ENCODE results near the gene RDH16. TPM values are rescaled to one million over a fixed set of nuclear protein-coding genes. Genes with fewer than 3 reads are reported as not detected.

Gene RDH16
- total RNA-seq, 1 experiment from 2014 or later, result 0.59 TPM

DNA sequence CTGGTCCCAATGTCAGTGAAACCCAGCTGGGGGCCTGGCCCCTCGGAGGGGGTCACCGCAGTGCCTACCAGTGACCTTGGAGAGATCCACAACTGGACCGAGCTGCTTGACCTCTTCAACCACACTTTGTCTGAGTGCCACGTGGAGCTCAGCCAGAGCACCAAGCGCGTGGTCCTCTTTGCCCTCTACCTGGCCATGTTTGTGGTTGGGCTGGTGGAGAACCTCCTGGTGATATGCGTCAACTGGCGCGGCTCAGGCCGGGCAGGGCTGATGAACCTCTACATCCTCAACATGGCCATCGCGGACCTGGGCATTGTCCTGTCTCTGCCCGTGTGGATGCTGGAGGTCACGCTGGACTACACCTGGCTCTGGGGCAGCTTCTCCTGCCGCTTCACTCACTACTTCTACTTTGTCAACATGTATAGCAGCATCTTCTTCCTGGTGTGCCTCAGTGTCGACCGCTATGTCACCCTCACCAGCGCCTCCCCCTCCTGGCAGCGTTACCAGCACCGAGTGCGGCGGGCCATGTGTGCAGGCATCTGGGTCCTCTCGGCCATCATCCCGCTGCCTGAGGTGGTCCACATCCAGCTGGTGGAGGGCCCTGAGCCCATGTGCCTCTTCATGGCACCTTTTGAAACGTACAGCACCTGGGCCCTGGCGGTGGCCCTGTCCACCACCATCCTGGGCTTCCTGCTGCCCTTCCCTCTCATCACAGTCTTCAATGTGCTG lies 38.0 kb upstream of the RDH16 start:
- no peak for ATAC-seq
- BruUV-seq (replicated peaks), result no TSS peak
- CTCF ChIA-PET, result no interaction called here
- TF ChIP-seq TCF7L2 (IDR thresholded peaks at IDR 0.05; ENCODE audit: borderline replicate concordance, extremely low read depth, insufficient read depth, insufficient read length), result no peak
- no peak for TF ChIP-seq CBX3 (IDR thresholded peaks at IDR 0.05; ENCODE audit: low read depth)
- no peak for TF ChIP-seq YY1 (IDR thresholded peaks at IDR 0.05; ENCODE audit: extremely low read depth, insufficient replicate concordance, low read depth, low read length)
- no peak for TF ChIP-seq SIN3A (IDR thresholded peaks at IDR 0.05; ENCODE audit: low read depth)
- no peak for TF ChIP-seq ZNF274 (IDR thresholded peaks at IDR 0.05; ENCODE audit: low read depth, low read length)
- H2AFZ ChIP-seq (ENCODE audit: low read depth, low read length, poor library complexity, severe bottlenecking), result no peak overlapping the region
- H3K9me2 ChIP-seq (ENCODE audit: insufficient read depth), result no peaks in the 10 kb centered on the region
- no peaks in the 10 kb centered on the region for H4K20me1 ChIP-seq (ENCODE audit: insufficient read depth)
- H3K4me3 ChIP-seq (replicated peaks in 1 of 2; ENCODE audit: low read depth in 1 of 2, low read length in 2 of 2), result no peak overlapping the region
- 0 out of 4 replicates have a peak, but pooled peaks cover 3 to 4% of the 10 kb centered on the region in 2 experiments for H3K4me1 ChIP-seq (ENCODE audit: control insufficient read depth in 1 of 2, insufficient read depth in 2 of 2, low read length in 2 of 2)
- no peak overlapping the region for H3K9ac ChIP-seq (ENCODE audit: low read length)
- POLR2A ChIA-PET, result no interaction called here
- no peaks in the 10 kb centered on the region for H3K9me3 ChIP-seq (ENCODE audit: control insufficient read depth in 1 of 2, insufficient read depth in 1 of 2, low read depth in 1 of 2, low read length in 2 of 2)
- H3K36me3 ChIP-seq (ENCODE audit: control insufficient read depth in 1 of 2, insufficient read depth in 2 of 2, low read length in 2 of 2), result peaks cover 5% of the 10 kb centered on the region in 2 experiments; a peak in 1 of 4 replicates
- DNase-seq (ENCODE audit: low read depth, low spot score), result no peak
- RAD21 ChIA-PET (ENCODE audit: low non-redundant PET in 1 of 2, low total read pairs in 2 of 2, uncharacterized antibody in 2 of 2, unreplicated experiment in 2 of 2), result no interaction called here
- no peak overlapping the region for H3K27ac ChIP-seq (ENCODE audit: low read depth, low read length)
- H3K27me3 ChIP-seq (ENCODE audit: insufficient read depth, low read length), result no peaks in the 10 kb centered on the region
- H3K79me2 ChIP-seq (ENCODE audit: insufficient read depth, low read length), result peaks cover 5% of the 10 kb centered on the region; the same call in 1 of the 2 replicates
- intact Hi-C loops (cut with micrococcal nuclease), result no loop called here
- no peak overlapping the region for H3K4me2 ChIP-seq (ENCODE audit: low read length)

DNA sequence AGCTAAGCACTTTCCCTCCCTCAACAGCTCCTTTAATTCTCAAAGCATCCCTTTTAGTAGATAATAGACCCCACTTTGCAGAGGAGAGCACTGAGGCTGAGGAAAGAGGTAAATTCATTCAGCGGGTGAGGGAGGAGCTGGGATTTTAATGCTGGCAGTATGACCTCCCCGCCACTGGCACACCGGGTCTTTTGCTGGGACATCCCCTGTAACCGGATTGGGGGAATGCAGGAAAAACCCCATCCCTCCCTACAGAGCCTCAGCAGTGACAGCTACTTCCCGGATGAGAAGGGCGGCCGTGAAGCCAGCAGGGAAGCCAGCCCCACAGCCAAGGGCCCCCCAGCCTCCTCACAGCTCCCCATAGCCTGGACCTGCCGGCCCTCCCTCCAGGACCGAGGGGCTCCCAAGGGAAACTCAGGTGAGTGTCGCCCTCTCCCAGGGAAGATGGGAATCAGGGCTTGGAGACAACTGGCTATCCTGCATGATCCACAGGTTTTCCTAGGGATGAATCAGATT lies 36.9 kb upstream of the RDH16 start:
- Histone ChIP-seq H3K4me2 (ENCODE audit: low read length) (no peak overlapping the region), H3K9me3 (ENCODE audit: control insufficient read depth in 1 of 2, insufficient read depth in 1 of 2, low read depth in 1 of 2, low read length in 2 of 2) (no peaks in the 10 kb centered on the region), H3K36me3 (ENCODE audit: control insufficient read depth in 1 of 2, insufficient read depth in 2 of 2, low read length in 2 of 2) (peaks cover 0 to 5% of the 10 kb centered on the region in 2 experiments; a peak in 1 of 4 replicates), H3K4me3 (replicated peaks in 1 of 2; ENCODE audit: low read depth in 1 of 2, low read length in 2 of 2) (no peak overlapping the region), H3K27ac (ENCODE audit: low read depth, low read length) (no peak overlapping the region), H3K9ac (ENCODE audit: low read length) (no peak overlapping the region), H3K9me2 (ENCODE audit: insufficient read depth) (no peaks in the 10 kb centered on the region), H4K20me1 (ENCODE audit: insufficient read depth) (no peaks in the 10 kb centered on the region), H2AFZ (ENCODE audit: low read depth, low read length, poor library complexity, severe bottlenecking) (no peak overlapping the region), H3K4me1 (ENCODE audit: control insufficient read depth in 1 of 2, insufficient read depth in 2 of 2, low read length in 2 of 2) (0 out of 4 replicates have a peak, but pooled peaks cover 3 to 4% of the 10 kb centered on the region in 2 experiments), H3K79me2 (ENCODE audit: insufficient read depth, low read length) (no peaks in the 10 kb centered on the region; the same call in 1 of the 2 replicates), H3K27me3 (ENCODE audit: insufficient read depth, low read length) (no peaks in the 10 kb centered on the region)
- no TSS peak for BruUV-seq (replicated peaks)
- ChIA-PET POLR2A (no interaction called here), RAD21 (ENCODE audit: low non-redundant PET in 1 of 2, low total read pairs in 2 of 2, uncharacterized antibody in 2 of 2, unreplicated experiment in 2 of 2) (no interaction called here), CTCF (interaction anchor here (1.1 kb wide), 2 partner anchors 14 to 154 kb away, joined by 3 read pairs; no protein-coding TSS in a partner anchor)
- no peak for ATAC-seq
- no peak for DNase-seq (ENCODE audit: low read depth, low spot score)
- intact Hi-C loops (cut with micrococcal nuclease), result no loop called here
- TF ChIP-seq POLR2A (IDR thresholded peaks at IDR 0.05; ENCODE audit: borderline replicate concordance, extremely low read depth, insufficient read depth, insufficient read length) (no peak), SIN3A (IDR thresholded peaks at IDR 0.05; ENCODE audit: low read depth) (no peak), RAD21 (IDR thresholded peaks at IDR 0.05; ENCODE audit: low read depth) (no peak), JUND (IDR thresholded peaks at IDR 0.05) (no peak), SP1 (IDR thresholded peaks at IDR 0.05; ENCODE audit: low read depth) (no peak), FOSL1 (IDR thresholded peaks at IDR 0.05; ENCODE audit: low read depth) (no peak), EZH2phosphoT487 (IDR thresholded peaks at IDR 0.05; ENCODE audit: borderline replicate concordance) (no peak), CEBPB (IDR thresholded peaks at IDR 0.05; ENCODE audit: low read depth) (no peak), EGR1 (IDR thresholded peaks at IDR 0.05; ENCODE audit: low read depth) (no peak)
- TF ChIP-seq, protein P1, sequence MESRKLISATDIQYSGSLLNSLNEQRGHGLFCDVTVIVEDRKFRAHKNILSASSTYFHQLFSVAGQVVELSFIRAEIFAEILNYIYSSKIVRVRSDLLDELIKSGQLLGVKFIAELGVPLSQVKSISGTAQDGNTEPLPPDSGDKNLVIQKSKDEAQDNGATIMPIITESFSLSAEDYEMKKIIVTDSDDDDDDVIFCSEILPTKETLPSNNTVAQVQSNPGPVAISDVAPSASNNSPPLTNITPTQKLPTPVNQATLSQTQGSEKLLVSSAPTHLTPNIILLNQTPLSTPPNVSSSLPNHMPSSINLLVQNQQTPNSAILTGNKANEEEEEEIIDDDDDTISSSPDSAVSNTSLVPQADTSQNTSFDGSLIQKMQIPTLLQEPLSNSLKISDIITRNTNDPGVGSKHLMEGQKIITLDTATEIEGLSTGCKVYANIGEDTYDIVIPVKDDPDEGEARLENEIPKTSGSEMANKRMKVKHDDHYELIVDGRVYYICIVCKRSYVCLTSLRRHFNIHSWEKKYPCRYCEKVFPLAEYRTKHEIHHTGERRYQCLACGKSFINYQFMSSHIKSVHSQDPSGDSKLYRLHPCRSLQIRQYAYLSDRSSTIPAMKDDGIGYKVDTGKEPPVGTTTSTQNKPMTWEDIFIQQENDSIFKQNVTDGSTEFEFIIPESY (IDR thresholded peaks at IDR 0.05; ENCODE audit: extremely low read depth, insufficient replicate concordance, low read length), result no peak
- TF ChIP-seq, protein P2, sequence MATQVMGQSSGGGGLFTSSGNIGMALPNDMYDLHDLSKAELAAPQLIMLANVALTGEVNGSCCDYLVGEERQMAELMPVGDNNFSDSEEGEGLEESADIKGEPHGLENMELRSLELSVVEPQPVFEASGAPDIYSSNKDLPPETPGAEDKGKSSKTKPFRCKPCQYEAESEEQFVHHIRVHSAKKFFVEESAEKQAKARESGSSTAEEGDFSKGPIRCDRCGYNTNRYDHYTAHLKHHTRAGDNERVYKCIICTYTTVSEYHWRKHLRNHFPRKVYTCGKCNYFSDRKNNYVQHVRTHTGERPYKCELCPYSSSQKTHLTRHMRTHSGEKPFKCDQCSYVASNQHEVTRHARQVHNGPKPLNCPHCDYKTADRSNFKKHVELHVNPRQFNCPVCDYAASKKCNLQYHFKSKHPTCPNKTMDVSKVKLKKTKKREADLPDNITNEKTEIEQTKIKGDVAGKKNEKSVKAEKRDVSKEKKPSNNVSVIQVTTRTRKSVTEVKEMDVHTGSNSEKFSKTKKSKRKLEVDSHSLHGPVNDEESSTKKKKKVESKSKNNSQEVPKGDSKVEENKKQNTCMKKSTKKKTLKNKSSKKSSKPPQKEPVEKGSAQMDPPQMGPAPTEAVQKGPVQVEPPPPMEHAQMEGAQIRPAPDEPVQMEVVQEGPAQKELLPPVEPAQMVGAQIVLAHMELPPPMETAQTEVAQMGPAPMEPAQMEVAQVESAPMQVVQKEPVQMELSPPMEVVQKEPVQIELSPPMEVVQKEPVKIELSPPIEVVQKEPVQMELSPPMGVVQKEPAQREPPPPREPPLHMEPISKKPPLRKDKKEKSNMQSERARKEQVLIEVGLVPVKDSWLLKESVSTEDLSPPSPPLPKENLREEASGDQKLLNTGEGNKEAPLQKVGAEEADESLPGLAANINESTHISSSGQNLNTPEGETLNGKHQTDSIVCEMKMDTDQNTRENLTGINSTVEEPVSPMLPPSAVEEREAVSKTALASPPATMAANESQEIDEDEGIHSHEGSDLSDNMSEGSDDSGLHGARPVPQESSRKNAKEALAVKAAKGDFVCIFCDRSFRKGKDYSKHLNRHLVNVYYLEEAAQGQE (IDR thresholded peaks at IDR 0.05; ENCODE audit: low read depth), result no peak
